Calu3 (cell line): ENCODE results near the gene STRADB. TPM values are rescaled to one million over a fixed set of nuclear protein-coding genes. Genes with fewer than 3 reads are reported as not detected.

Source experiments
- BruUV-seq: library from RNA; stranded (reverse); fragments of 400-500 nt; replicated peaks from 2 replicates; lab custom pipeline; 2021; lab: Mats Ljungman, UMichigan
- CTCF ChIA-PET: fragments of 300-600 bp; sonication (Branson Sonifier 250); formaldehyde crosslinking; loops from one replicate; lab custom pipeline; 2022; ENCODE audit warnings: antibody characterized with exemption; lab: Charles Lee
- DNase-seq: peaks from one replicate; pipeline ENCODE4 v3.0.0; 2022
- H3K27ac Mint-ChIP-seq: one replicate; pipeline ENCODE4 v1.8.0; 2022; ENCODE audit warnings: mixed read lengths; ENCODE audit not compliant: unreplicated experiment
- H3K27me3 Mint-ChIP-seq: one replicate; pipeline ENCODE4 v1.8.0; 2022; ENCODE audit warnings: mixed read lengths; ENCODE audit not compliant: unreplicated experiment
- H3K36me3 Mint-ChIP-seq: one replicate; pipeline ENCODE4 v1.8.0; 2022; ENCODE audit warnings: mild to moderate bottlenecking, moderate library complexity, mixed read lengths; ENCODE audit not compliant: insufficient read depth, unreplicated experiment
- H3K4me1 Mint-ChIP-seq: one replicate; pipeline ENCODE4 v1.8.0; 2022; ENCODE audit warnings: mild to moderate bottlenecking, low read depth, mixed read lengths; ENCODE audit not compliant: unreplicated experiment
- H3K4me3 Mint-ChIP-seq: one replicate; pipeline ENCODE4 v1.8.0; 2022; ENCODE audit warnings: mild to moderate bottlenecking, low read depth, moderate library complexity, mixed read lengths; ENCODE audit not compliant: unreplicated experiment
- H3K9me3 Mint-ChIP-seq: one replicate; pipeline ENCODE4 v1.8.0; 2022; ENCODE audit warnings: low read depth, mixed read lengths; ENCODE audit not compliant: unreplicated experiment
- CTCF ChIP-seq: fragments of 200-600 bp; IDR thresholded peaks from one replicate; pipeline ENCODE4 v1.8.0; 2022; ENCODE audit warnings: antibody characterized with exemption; ENCODE audit not compliant: unreplicated experiment
- intact Hi-C: fragments of 100-400 bp; cut with micrococcal nuclease; formaldehyde crosslinking; loops from one replicate; pipeline ENCODE4 v1.10.0; 2022; ENCODE audit not compliant: unreplicated experiment
- total RNA-seq: library from RNA; stranded (reverse); gene quantifications from 2 replicates; pipeline ENCODE4 v1.2.3, GENCODE V29; 2022

STRADB gene
- total RNA-seq, 1 experiment from 2014 or later, result 19.0 TPM

- intact Hi-C loops, result no loop called here
- BruUV-seq, result no TSS peak
- no peak for DNase-seq
- no peaks in the 10 kb centered on the region for H3K9me3 Mint-ChIP-seq
- no peaks in the 10 kb centered on the region for H3K36me3 Mint-ChIP-seq
- H3K27me3 Mint-ChIP-seq, result no peaks in the 10 kb centered on the region
- no peaks in the 10 kb centered on the region for H3K4me1 Mint-ChIP-seq
- H3K27ac Mint-ChIP-seq, result no peak overlapping the region
- CTCF ChIA-PET, result no interaction called here
- no peak overlapping the region for H3K4me3 Mint-ChIP-seq
- TF ChIP-seq CTCF, result no peak
These were observed 33.3 kb downstream of the STRADB start for GRCh38 chr2:201484805-201485204.

DNA sequence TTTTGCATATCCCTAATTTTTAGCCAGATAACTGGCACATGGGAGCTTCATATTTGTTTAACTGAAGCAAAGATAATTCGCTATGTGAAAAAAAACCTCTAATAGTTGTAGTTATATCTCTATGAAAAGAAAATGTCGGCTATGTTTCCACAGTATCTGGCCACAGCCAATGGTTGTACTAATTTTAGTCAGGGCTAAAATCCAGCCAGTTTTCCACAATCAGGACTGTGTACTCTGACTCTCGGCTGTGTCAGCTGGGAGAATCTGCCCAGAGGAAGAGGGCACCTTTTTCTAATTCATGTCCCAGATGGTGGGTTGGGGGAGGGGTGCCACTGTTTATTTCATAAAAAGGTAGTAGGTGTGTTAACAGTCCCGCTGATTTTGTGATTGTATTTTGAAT lies 38.8 kb downstream of the STRADB start:
- no peak overlapping the region for H3K27ac Mint-ChIP-seq
- no peak for TF ChIP-seq CTCF
- H3K9me3 Mint-ChIP-seq, result no peaks in the 10 kb centered on the region
- H3K4me1 Mint-ChIP-seq, result no peaks in the 10 kb centered on the region
- BruUV-seq, result no TSS peak
- H3K36me3 Mint-ChIP-seq, result no peaks in the 10 kb centered on the region
- no peak for DNase-seq
- no peak overlapping the region for H3K4me3 Mint-ChIP-seq
- no peaks in the 10 kb centered on the region for H3K27me3 Mint-ChIP-seq
- CTCF ChIA-PET, result interaction anchor here (0.7 kb wide), 1 partner anchor 98 kb away, joined by 4 read pairs; no protein-coding TSS in a partner anchor
- intact Hi-C loops, result no loop called here

DNA sequence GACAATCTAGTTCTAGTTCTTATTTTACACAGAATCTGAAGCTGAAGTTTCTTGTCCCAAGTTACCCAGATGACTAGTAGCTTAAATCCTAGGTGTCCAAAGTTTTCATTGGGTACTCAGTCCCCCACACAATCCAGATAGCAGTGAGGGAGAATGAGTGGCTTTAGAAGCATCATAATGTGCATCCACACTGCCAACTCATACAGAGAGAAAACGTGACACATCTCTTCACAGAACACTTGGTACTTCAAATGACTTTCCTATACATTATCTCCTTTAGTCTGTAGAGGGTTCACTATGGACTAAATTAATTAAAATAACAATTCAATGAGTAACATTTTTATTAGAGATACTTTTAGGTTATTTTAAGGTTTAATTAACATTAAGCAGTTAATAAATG lies 45.2 kb downstream of the STRADB start:
- BruUV-seq, result no TSS peak
- CTCF ChIA-PET, result no interaction called here
- Mint-ChIP-seq H3K27me3 (no peaks in the 10 kb centered on the region), H3K4me3 (no peak overlapping the region), H3K27ac (no peak overlapping the region), H3K9me3 (no peaks in the 10 kb centered on the region), H3K36me3 (no peaks in the 10 kb centered on the region), H3K4me1 (no peaks in the 10 kb centered on the region)
- TF ChIP-seq CTCF, result no peak
- intact Hi-C loops, result no loop called here
- DNase-seq, result no peak

DNA sequence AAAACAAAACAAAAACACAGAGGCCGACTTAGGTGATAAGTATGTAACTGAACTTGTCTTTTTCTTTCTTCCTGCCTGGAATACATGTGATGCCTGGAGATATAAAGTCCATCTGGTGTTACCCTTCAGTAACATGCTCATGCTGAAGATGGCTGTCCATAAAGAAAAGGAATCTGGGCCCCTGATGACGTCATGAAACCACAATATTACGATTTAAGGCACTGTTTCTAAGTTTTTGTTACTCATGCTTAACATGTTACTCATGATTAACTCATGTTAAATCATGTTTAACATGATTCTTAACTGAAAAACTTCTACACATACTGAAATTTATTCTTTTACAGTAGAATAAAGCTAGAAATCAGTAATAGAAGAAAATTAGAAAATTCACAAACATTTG lies 49.0 kb downstream of the STRADB start:
- Mint-ChIP-seq H3K4me1 (no peaks in the 10 kb centered on the region), H3K9me3 (peaks cover 11% of the 10 kb centered on the region), H3K4me3 (no peak overlapping the region), H3K27me3 (no peaks in the 10 kb centered on the region), H3K36me3 (no peaks in the 10 kb centered on the region), H3K27ac (no peak overlapping the region)
- intact Hi-C loops, result no loop called here
- TF ChIP-seq CTCF, result no peak
- DNase-seq, result no peak
- BruUV-seq, result no TSS peak
- CTCF ChIA-PET, result no interaction called here
